ENCODE results near the gene WDR75. TPM values are rescaled to one million over a fixed set of nuclear protein-coding genes. Genes with fewer than 3 reads are reported as not detected.
"Not testable (repeated sequence)": the region's sequence is repeated elsewhere in the genome, so short reads cannot be mapped to it uniquely, and the experiment has no call there.

The WDR75 gene
- total and polyA plus RNA-seq, 2 of the 13 experiments (the other 11 are each of a cell fraction or from before 2014, with no cell fraction given): 63.0 to 74.1 TPM

DNA sequence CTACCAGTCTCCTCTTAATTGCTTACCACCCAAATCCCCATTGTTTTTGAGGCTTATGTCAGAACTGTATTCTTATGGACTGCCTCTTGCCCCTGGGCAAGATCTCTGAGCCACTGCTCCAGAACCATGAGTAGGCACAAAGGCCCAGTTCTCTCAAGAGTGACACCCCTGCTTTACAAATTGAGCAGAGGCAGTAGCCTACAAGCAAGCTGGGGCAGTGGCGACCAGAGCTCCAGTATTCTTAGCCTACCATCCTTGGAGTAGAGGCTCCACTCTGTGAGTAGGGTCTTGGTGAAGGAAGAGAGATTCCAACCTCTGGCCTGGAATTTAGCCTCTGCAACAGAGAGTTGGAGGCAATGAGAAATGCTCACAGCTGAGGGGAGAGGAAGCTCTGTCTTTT, 36.5 kb downstream of the WDR75 start:
- Histone ChIP-seq H3K27ac (ENCODE audit: extremely low read length, insufficient read depth, low read length) (no peak overlapping the region), H3K9me3 (ENCODE audit: low read length) (no peaks in the 10 kb centered on the region), H4K20me1 (ENCODE audit: insufficient read depth, low read length) (no peaks in the 10 kb centered on the region), H3K27me3 (ENCODE audit: control insufficient read depth in 1 of 2, insufficient read depth in 2 of 2, low read length in 2 of 2) (no peaks in the 10 kb centered on the region), H2AFZ (ENCODE audit: low read length) (no peak overlapping the region), H3K4me2 (ENCODE audit: low read depth, low read length) (no peak overlapping the region), H3K4me1 (ENCODE audit: insufficient read depth, low read length) (no peaks in the 10 kb centered on the region), H3K4me3 (replicated peaks in 1 of 3; ENCODE audit: insufficient read depth in 1 of 3, low read depth in 2 of 3, low read length in 3 of 3) (no peak overlapping the region), H3K9ac (ENCODE audit: insufficient read depth, low read depth, low read length) (no peak overlapping the region), H3K36me3 (replicated peaks in 1 of 2; ENCODE audit: control insufficient read depth in 1 of 2, insufficient read depth in 2 of 2, low read length in 2 of 2) (peaks cover 5 to 20% of the 10 kb centered on the region in 2 experiments), H3K79me2 (ENCODE audit: insufficient read depth, low read length) (no peaks in the 10 kb centered on the region)
- in situ Hi-C loops (cut with HindIII; ENCODE audit: extremely low pct_ligation_motif_present, low pct_unique_long_range_greater_than_20kb) (no loop called here), intact Hi-C loops (cut with micrococcal nuclease; ENCODE audit: unreplicated experiment) (no loop called here)
- FAIRE-seq (no peak), DNase-seq (ENCODE audit: low spot score) (no peak), ATAC-seq (peak; percentile 48)
- POLR2A ChIA-PET: interaction anchor here (1.2 kb wide), 1 partner anchor 103 kb away, joined by 4 read pairs; the partner anchor contains the start of gene SLC40A1
- 100% methylated on average over 1 of the region's 1 CpG for WGBS (ENCODE audit: low lambda C conversion rate)
- no TSS peak for BruUV-seq (replicated peaks)
- TF ChIP-seq POLR2G (IDR thresholded peaks at IDR 0.05; ENCODE audit: low read depth, low read length) (peak; percentile 28; the same call in 1 of the 2 replicates), ZNF256 (CRISPR knock-in tag; conservative IDR thresholded peaks at IDR 0.05) (no peak), RBM22 (optimal IDR thresholded peaks at IDR 0.05; ENCODE audit: low read length) (peak; percentile 37), POLR2A (IDR thresholded peaks at IDR 0.05; ENCODE audit: insufficient read depth in 1 of 2, low read depth in 2 of 2, low read length in 2 of 2) (0 out of 4 replicates have a peak, but pooled peaks of 1 of the 2 experiments have one; percentile 22), SOX13 (IDR thresholded peaks at IDR 0.05) (no peak), SOX13 (CRISPR knock-in tag; conservative IDR thresholded peaks at IDR 0.05 in 1 of 2, IDR thresholded peaks at IDR 0.05 in 1 of 2) (no peak), CEBPZ (IDR thresholded peaks at IDR 0.05; ENCODE audit: low read length) (no peak), POLR2AphosphoS5 (IDR thresholded peaks at IDR 0.05; ENCODE audit: low read depth, low read length) (0 out of 2 replicates have a peak, but pooled peaks have one; percentile 8), AGO2 (optimal IDR thresholded peaks at IDR 0.05; ENCODE audit: low read depth, low read length) (no peak)
- CTCF ChIA-PET (ENCODE audit: low intra/inter-chr PET ratio, low total read pairs): no interaction called here

- H3K4me3 ChIP-seq (replicated peaks in 1 of 3; ENCODE audit: insufficient read depth in 1 of 3, low read depth in 2 of 3, low read length in 3 of 3); FAIRE-seq; in situ Hi-C loops (cut with HindIII; ENCODE audit: extremely low pct_ligation_motif_present, low pct_unique_long_range_greater_than_20kb); H3K4me2 ChIP-seq (ENCODE audit: low read depth, low read length); CTCF ChIA-PET (ENCODE audit: low intra/inter-chr PET ratio, low total read pairs); BruUV-seq (replicated peaks); DNase-seq (ENCODE audit: low spot score); H3K4me1 ChIP-seq (ENCODE audit: insufficient read depth, low read length); H3K27ac ChIP-seq (ENCODE audit: extremely low read length, insufficient read depth, low read length); H3K79me2 ChIP-seq (ENCODE audit: insufficient read depth, low read length); H3K9ac ChIP-seq (ENCODE audit: insufficient read depth, low read depth, low read length); intact Hi-C loops (cut with micrococcal nuclease; ENCODE audit: unreplicated experiment); H2AFZ ChIP-seq (ENCODE audit: low read length); H3K9me3 ChIP-seq (ENCODE audit: low read length); H4K20me1 ChIP-seq (ENCODE audit: insufficient read depth, low read length); H3K27me3 ChIP-seq (ENCODE audit: control insufficient read depth in 1 of 2, insufficient read depth in 2 of 2, low read length in 2 of 2): not testable (repeated sequence)
- H3K36me3 ChIP-seq (replicated peaks in 1 of 2; ENCODE audit: control insufficient read depth in 1 of 2, insufficient read depth in 2 of 2, low read length in 2 of 2): peaks cover 5 to 19% of the 10 kb centered on the region in 2 experiments
- POLR2A ChIA-PET: interaction anchor here (1.2 kb wide), 1 partner anchor 102 kb away, joined by 4 read pairs; the partner anchor contains the start of gene SLC40A1
- 96% methylated on average over 5 of the region's 5 CpGs for WGBS (ENCODE audit: low lambda C conversion rate)
- 0 out of 3 replicates have a peak, but pooled peaks have one; percentile 11 for ATAC-seq
These were observed 37.0 kb downstream of the WDR75 start for GRCh38 chr2:189478289-189478688.
